Measurements from ENCODE around the gene ABCC2.
"Not testable (repeated sequence)": the region's sequence is repeated elsewhere in the genome, so short reads cannot be mapped to it uniquely, and the experiment has no call there.

ABCC2 gene

DNA sequence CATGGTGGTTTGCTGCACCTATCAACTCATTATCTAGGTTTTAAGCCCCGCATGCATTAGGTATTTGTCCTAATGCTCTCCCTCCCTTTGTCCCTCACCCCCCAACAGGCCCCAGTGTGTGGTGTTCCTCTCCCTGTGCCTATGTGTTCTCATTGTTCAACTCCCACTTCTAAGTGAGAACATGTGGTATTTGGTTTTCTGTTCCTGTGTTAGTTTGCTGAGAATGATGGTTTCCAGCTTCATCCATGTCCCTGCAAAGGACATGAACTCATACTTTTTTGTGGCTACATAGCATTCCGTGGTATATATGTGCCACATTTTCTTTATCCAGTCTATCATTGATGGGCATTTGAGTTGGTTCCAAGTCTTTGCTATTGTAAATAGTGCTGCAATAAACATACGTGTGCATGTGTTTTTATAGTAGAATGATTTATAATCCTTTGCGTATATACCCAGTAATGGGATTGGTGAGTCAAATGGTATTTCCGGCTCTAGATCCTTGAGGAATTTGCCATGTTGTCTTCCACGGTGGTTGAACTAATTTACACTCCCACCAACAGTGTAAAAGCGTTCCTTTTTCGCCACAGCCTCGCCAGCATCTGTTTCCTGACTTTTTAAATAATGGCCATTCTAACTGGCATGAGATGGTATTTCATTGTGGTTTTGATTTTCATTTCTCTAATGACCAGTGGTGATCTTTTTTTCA is 81.2 kb downstream of the ABCC2 start:
- Mint-ChIP-seq H3K9me3 (peaks cover 8 to 12% of the 10 kb centered on the region in 2 donors), H3K27me3 (peaks cover 42 to 50% of the 10 kb centered on the region in 2 donors)
- H3K27ac Mint-ChIP-seq; H3K4me1 Mint-ChIP-seq; H3K36me3 Mint-ChIP-seq; H3K4me3 Mint-ChIP-seq; ATAC-seq (replicated peaks); DNase-seq: not testable (repeated sequence)

DNA sequence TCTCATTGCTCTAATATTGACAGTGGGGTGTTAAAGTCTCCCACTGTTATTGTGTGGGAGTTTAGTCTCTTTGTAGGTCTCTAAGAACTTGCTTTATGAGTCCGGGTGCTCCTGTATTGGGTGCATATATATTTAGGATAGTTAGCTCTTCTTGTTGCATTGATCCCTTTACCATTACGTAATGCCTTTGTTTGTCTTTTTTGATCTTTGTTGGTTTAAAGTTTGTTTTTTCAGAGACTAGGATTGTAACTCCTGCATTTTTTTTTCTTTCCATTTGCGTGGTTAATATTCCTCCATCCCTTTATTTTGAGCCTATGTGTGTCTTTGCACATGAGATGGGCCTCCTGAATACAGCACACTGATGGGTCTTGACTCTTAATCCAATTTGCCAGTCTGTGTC is 84.8 kb downstream of the ABCC2 start:
- not testable (repeated sequence) for H3K36me3 Mint-ChIP-seq; DNase-seq; ATAC-seq (replicated peaks); H3K27ac Mint-ChIP-seq; H3K4me1 Mint-ChIP-seq; H3K4me3 Mint-ChIP-seq
- H3K9me3 Mint-ChIP-seq, result peaks cover 8 to 12% of the 10 kb centered on the region in 2 donors
- H3K27me3 Mint-ChIP-seq, result peaks cover 50 to 67% of the 10 kb centered on the region in 2 donors

DNA sequence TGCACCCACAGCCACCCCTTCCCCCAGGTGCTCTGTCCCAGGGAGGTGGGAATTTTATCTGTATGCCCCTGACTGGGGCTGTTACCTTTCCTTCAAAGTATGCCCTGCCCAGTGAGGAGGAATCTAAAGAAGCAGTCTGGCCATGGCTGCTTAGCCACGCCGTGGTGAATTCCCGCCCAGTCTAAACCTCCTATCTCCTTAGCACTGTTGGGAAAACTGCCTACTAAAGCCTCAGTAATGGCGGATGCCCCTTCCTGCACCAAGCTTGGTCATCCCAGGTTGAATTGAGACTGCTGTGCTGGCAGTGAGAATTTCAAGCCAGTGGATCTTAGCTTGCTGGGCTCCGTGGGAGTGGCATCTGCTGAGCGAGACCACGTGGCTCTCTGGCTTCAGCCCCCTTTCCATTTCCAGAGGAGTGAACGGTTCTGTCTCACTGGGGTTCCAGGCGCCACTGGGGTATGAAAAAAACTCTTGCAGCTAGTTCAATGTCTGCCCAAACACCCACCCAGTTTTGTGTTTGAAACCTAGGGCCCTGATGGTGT is 87.2 kb downstream of the ABCC2 start:
- H3K36me3 Mint-ChIP-seq, result peaks cover 7 to 11% of the 10 kb centered on the region in 2 donors
- H3K27me3 Mint-ChIP-seq, result peaks cover 46 to 60% of the 10 kb centered on the region in 2 donors
- H3K9me3 Mint-ChIP-seq, result peaks cover 8 to 12% of the 10 kb centered on the region in 2 donors
- DNase-seq, result no peak
- peaks cover 4 to 8% of the 10 kb centered on the region in 2 donors for H3K4me1 Mint-ChIP-seq
- H3K4me3 Mint-ChIP-seq, result no peak overlapping the region
- ATAC-seq (replicated peaks), result peak; percentile 7 to 25
- H3K27ac Mint-ChIP-seq, result no peak overlapping the region

DNA sequence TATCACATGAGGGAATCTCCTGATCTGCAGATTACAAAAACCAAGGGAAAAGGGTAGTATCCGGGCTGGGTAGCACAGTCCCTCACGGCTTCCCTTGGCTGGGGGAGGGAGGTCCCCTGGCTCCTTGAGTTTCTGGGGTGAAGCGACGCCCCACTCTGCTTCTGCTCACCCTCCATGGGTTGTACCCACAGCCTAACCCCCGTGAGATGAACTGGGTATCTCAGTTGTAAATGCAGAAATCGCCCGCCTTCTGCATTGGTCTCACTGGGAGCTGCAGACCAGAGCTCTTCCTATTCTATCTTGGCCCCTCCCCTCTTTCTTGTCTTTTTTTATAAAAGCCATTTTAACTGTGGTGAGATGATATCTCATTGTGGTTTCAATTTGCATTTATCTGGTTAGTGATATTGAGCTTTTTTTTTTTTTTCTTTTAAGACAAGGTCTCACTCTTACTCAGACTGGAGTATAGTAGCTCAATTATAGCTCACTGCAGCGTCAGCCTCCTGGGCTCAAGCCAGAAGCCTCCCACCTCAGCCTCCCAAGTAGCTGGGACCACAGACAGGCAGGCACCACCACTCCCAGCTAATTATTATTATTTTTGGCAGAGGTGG is 87.8 kb downstream of the ABCC2 start:
- ATAC-seq (replicated peaks) (peak; percentile 70 to 78), DNase-seq (no peak)
- peaks cover 4 to 8% of the 10 kb centered on the region in 2 donors for H3K4me1 Mint-ChIP-seq
- no peak overlapping the region for H3K27ac Mint-ChIP-seq
- peaks cover 42 to 58% of the 10 kb centered on the region in 2 donors for H3K27me3 Mint-ChIP-seq
- peaks cover 8 to 12% of the 10 kb centered on the region in 2 donors for H3K9me3 Mint-ChIP-seq
- H3K4me3 Mint-ChIP-seq, result peak overlapping the region in 1 of 2 donors; percentile 50
- peaks cover 7 to 12% of the 10 kb centered on the region in 2 donors for H3K36me3 Mint-ChIP-seq

DNA sequence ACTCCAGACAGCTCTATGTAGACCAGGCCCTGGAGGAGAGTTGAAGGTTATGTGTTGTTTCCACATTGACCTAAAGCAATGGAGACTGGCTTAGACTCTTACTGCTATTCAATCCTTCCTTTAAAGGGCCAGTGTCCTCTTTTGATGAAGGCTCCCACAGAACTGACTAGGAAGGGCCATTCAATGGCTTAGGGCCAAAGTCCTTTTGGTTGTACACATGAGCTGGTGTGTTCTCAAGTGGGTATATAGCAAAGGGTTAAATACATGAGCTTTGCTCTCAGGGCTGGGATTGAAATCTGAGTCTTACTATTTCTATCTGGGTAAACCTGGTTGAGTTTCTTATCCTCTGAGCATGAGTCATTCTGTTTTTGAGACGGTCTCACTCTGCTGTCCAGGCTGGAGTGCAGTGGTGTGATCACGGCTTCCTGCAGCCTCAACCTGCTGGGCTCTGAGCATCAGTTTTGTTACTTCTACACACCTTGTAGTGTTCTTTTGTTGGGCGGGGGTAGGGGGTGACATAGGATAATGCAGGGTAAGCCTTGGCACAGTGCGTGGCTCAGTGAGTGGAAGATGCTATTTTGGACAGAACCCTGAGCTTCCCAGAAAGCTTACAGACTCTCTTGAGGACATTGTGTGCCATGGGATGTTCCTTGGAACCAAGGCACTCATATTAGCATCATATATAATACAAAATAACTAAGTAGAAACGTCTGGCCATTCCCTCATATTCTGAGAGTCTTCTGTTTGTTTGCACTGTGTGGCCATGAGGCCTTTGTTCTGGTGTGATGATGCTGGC is 90.1 kb downstream of the ABCC2 start:
- H3K9me3 Mint-ChIP-seq, result peaks cover 0 to under 1% of the 10 kb centered on the region in 2 donors
- H3K4me3 Mint-ChIP-seq, result no peak overlapping the region
- DNase-seq, result no peak
- H3K27me3 Mint-ChIP-seq, result peaks cover 19 to 36% of the 10 kb centered on the region in 2 donors
- H3K27ac Mint-ChIP-seq, result no peak overlapping the region
- ATAC-seq (replicated peaks), result no peak
- H3K36me3 Mint-ChIP-seq, result peaks cover 18 to 31% of the 10 kb centered on the region in 2 donors
- H3K4me1 Mint-ChIP-seq, result peaks cover 4 to 8% of the 10 kb centered on the region in 2 donors

DNA sequence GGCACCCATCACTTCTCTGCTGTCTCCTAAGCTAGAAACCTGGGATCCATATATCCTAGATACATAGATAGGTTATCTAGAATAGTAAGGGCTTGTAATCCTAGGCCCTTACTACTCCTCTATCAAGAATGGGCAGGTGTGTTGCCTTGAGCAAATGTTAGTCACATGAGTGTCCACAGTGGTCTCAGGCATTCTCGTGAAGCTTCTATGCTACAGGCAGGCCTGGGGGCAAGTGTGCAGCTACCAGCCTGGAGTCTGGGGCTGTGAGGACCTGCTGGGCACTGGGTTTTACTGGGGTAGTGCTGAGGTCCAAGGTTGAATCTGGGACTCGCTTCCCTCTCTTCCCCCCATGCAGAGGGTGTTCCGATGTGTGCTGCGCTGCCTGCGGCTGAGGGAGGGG is 91.4 kb downstream of the ABCC2 start:
- Mint-ChIP-seq H3K4me1 (peaks cover 4 to 8% of the 10 kb centered on the region in 2 donors), H3K27me3 (peaks cover 13 to 23% of the 10 kb centered on the region in 2 donors), H3K9me3 (no peaks in the 10 kb centered on the region), H3K27ac (no peak overlapping the region), H3K36me3 (peaks cover 25 to 44% of the 10 kb centered on the region in 2 donors), H3K4me3 (no peak overlapping the region)
- ATAC-seq (replicated peaks), result no peak
- DNase-seq, result no peak

DNA sequence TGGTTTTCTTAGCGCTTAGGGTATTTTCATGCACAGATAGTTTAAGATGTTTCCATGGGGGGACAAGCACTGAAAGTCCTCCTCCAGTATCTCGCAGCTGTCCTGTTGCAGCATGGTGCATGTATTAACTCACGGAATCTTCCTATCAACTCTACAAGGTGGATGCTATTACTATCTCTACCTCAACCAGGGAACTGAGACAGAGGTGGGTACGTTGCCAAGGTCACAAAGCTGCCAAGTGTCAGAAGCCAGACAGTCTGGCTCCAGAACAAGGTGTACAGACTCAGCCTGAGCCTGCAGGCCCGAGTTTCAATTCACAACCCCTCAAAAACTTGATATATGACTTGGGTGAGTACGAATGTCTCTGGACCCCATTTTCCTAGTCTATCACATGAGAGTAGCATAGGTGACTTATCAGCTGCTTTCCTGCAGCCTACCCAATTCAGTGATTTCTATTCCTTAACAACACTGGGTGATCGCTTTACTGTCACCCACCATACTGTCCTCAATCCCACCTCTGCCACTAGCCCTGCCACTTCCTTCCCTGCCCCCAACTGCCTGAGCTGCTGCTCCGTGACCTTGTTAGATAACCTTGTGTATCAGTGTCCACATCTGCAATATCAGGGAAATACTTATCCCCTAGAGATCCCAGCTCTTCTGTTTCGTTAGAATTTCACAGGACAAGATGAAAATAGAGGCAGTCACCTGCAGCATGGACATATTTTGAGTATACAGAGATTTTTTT is 92.1 kb downstream of the ABCC2 start:
- no peak overlapping the region for H3K4me3 Mint-ChIP-seq
- H3K27me3 Mint-ChIP-seq, result peaks cover 13 to 18% of the 10 kb centered on the region in 2 donors
- H3K36me3 Mint-ChIP-seq, result peaks cover 30 to 50% of the 10 kb centered on the region in 2 donors
- H3K4me1 Mint-ChIP-seq, result peaks cover 4 to 8% of the 10 kb centered on the region in 2 donors
- H3K9me3 Mint-ChIP-seq, result no peaks in the 10 kb centered on the region
- no peak overlapping the region for H3K27ac Mint-ChIP-seq
- ATAC-seq (replicated peaks) (no peak), DNase-seq (no peak)

DNA sequence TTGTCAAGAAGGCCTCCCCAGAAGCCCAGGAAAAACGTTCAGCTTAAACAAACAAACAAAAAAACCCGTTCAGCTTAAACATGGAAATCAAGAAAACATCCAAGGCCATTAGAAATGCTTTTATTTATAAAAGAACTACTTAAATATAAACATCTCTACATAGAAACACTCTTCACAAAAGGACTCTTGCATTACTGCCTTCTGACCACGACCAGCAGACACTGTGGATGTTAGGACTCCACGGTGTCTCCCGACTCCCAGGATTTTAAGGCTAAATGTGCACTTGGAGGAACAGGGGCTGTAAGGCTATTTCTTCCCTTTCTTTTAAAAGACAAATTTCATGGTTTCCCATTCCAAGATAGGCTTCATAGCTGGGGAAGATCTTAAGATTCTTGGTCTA is 93.0 kb downstream of the ABCC2 start:
- Mint-ChIP-seq H3K9me3 (no peaks in the 10 kb centered on the region), H3K4me1 (peaks cover under 1% of the 10 kb centered on the region in 2 donors), H3K27me3 (peaks cover 3 to 8% of the 10 kb centered on the region in 2 donors), H3K27ac (no peak overlapping the region), H3K4me3 (no peak overlapping the region), H3K36me3 (peaks cover 39 to 60% of the 10 kb centered on the region in 2 donors)
- ATAC-seq (replicated peaks) (no peak), DNase-seq (no peak)

DNA sequence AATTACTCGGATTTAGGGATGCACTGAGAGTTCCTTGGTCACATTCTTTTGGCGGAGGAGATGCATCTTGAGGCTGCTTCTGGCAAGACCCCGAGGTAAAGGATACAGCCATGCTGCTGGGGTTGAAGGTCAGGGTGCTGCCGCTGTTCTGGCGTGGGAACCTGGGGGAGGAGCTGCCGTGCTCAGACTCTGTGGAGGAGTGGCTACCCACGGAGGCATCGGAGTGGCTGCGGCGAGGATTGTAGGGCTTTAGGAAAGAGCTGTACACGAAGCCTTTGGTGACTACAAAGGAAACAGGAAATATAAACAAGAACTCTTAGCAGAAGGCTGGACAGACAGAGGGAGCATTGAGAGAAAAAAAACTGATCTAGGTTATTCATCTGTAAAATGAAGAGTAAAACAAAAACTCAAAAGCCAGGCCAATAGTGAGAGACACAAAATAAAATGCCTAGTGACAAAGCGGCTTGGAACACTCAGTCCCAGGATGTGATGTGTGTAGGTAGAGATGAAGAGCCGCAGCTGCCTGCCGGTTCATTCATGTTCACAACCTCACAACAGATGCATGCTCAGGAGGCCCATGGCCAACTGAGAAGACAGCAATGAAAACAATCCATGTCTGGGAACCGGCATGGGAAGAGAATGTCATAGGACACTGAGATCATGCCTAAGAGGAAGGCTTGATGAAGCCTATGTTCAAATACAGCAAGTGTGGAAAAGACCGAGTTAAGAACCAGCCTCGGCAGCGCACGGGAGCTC is 97.8 kb downstream of the ABCC2 start:
- no peaks in the 10 kb centered on the region for H3K27me3 Mint-ChIP-seq
- no peaks in the 10 kb centered on the region for H3K9me3 Mint-ChIP-seq
- ATAC-seq (replicated peaks) (no peak), DNase-seq (no peak)
- H3K27ac Mint-ChIP-seq, result no peak overlapping the region
- no peaks in the 10 kb centered on the region for H3K4me1 Mint-ChIP-seq
- peaks cover 49 to 74% of the 10 kb centered on the region in 2 donors for H3K36me3 Mint-ChIP-seq
- H3K4me3 Mint-ChIP-seq, result no peak overlapping the region

DNA sequence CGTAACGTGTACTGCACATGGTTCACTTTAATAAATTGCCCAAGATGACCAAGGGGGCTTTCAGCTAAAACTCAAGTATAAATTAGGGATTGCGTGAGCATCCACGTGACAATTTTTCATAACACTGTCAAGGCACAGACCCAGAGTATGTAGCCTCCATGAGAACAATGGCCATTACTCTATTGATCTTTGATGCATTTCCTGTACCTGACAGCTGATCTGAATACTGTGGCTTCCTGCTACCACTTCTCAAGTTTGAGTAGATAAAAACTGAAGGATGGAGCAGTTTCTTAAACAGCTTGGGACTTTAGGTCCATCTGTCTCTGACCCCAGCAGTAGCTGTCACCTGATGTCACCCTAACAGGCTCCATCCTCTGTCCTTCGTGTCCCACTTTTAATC is 98.9 kb downstream of the ABCC2 start:
- ATAC-seq (replicated peaks), result no peak
- H3K27ac Mint-ChIP-seq, result no peak overlapping the region
- peaks cover 41 to 74% of the 10 kb centered on the region in 2 donors for H3K36me3 Mint-ChIP-seq
- H3K4me1 Mint-ChIP-seq, result no peaks in the 10 kb centered on the region
- no peak overlapping the region for H3K4me3 Mint-ChIP-seq
- no peaks in the 10 kb centered on the region for H3K9me3 Mint-ChIP-seq
- H3K27me3 Mint-ChIP-seq, result no peaks in the 10 kb centered on the region
- no peak for DNase-seq

DNA sequence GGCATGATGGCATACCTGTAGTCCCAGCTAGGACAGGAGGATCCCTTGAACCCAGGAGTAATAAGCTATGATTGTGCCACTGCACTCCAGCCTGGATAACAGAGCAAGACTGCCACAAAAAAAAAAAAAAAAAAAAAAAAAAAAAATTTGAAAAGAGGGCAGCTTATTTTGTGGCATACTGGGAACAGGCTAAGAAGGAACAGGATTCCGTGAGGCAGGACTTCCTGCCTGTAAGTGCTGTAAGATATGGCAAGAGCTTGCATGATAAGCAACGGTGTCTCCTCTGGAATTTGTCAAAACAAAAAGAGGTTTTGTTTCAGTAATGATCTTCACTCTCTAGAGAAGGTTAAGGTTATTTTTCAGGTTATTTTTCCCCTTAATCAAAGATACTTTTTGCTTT is 101.1 kb downstream of the ABCC2 start:
- ATAC-seq (replicated peaks) (no peak), DNase-seq (no peak)
- H3K36me3 Mint-ChIP-seq, result peaks cover 29 to 63% of the 10 kb centered on the region in 2 donors

DNA sequence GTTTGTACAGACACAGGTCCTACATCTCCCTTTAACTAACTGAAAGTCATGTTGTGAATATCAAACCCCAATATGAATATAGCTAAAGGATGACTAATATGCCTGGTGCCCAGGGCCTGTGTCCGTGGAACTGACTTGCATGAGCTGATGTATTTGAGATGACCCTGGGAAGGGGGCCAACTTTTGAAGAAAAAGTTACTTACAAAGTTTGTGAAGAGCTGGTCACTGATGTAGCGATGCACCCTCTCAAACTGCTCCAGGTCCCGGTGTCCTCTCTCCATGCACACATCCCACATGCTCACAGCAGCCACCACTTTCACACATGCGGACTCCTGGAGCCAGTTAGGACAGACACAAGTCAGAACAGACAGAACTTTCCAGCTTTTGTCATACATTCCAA is 106.2 kb downstream of the ABCC2 start:
- Mint-ChIP-seq H3K4me1 (no peaks in the 10 kb centered on the region), H3K27me3 (no peaks in the 10 kb centered on the region), H3K27ac (no peak overlapping the region), H3K4me3 (no peak overlapping the region), H3K9me3 (no peaks in the 10 kb centered on the region), H3K36me3 (peaks cover 22 to 40% of the 10 kb centered on the region in 2 donors)
- DNase-seq (no peak), ATAC-seq (replicated peaks) (no peak)

More for the DNA sequence above, 101.1 kb downstream of the ABCC2 start:
- Mint-ChIP-seq H3K27me3 (no peaks in the 10 kb centered on the region), H3K4me1 (no peaks in the 10 kb centered on the region), H3K27ac (no peak overlapping the region), H3K4me3 (no peak overlapping the region), H3K9me3 (no peaks in the 10 kb centered on the region)

DNA sequence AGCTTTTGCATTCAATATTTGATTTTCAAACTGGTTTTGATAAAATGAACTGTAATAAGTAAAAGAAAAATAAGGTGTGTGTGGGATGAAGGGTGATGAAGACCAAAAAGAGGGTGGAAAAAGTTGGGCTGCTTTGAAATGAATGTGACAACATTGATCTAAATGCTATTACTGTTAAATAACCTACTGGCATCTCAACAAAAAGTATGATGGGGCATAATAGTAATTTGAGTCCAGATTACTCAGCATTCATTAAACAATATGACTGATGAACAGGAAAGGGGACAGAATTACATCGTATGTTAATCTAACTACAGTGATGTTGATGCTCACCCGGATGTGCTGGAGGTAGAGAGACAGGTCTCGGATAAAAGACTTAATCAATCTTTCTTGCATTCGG is 112.2 kb downstream of the ABCC2 start:
- H3K4me1 Mint-ChIP-seq, result no peaks in the 10 kb centered on the region
- no peak overlapping the region for H3K4me3 Mint-ChIP-seq
- ATAC-seq (replicated peaks) (no peak), DNase-seq (no peak)
- H3K27me3 Mint-ChIP-seq, result no peaks in the 10 kb centered on the region
- peaks cover 34 to 50% of the 10 kb centered on the region in 2 donors for H3K36me3 Mint-ChIP-seq
- H3K27ac Mint-ChIP-seq, result no peak overlapping the region
- no peaks in the 10 kb centered on the region for H3K9me3 Mint-ChIP-seq

All from stimulated activated naive B cell treated with anti-CD40 and anti-IgM and Interleukin-4, amounts not matched to agents 10 μg/mL and 1 μg/mL and 100 μg/mL, for 72 hours (primary cell).